GM18873 (cell line): Measurements from ENCODE around the gene MAD2L1.

ENCODE experiments used
- ATAC-seq: cut with Tn5 transposase; IDR thresholded peaks from one replicate; pipeline ENCODE4 v1.9.1; 2021; ENCODE audit warnings: mild to moderate bottlenecking, moderate library complexity, moderate number of reproducible peaks; ENCODE audit not compliant: unreplicated experiment, low FRiP score

Gene MAD2L1

GRCh38 chr4:120062663-120063195 lies 3.9 kb downstream of the MAD2L1 start:
- no peak for ATAC-seq

GRCh38 chr4:120059036-120059435 lies 7.6 kb downstream of the MAD2L1 start:
- no peak for ATAC-seq

- ATAC-seq: no peak
Measured at GRCh38 chr4:120057416-120057815, 9.2 kb downstream of the MAD2L1 start.

- ATAC-seq: no peak
Measured at GRCh38 chr4:120056246-120056645, 10.4 kb downstream of the MAD2L1 start.

- no peak for ATAC-seq
Measured at GRCh38 chr4:120055795-120056194, 10.9 kb downstream of the MAD2L1 start.

GRCh38 chr4:120055162-120055561 lies 11.5 kb downstream of the MAD2L1 start:
- no peak for ATAC-seq

GRCh38 chr4:120053911-120054310 lies 12.7 kb downstream of the MAD2L1 start:
- no peak for ATAC-seq

GRCh38 chr4:120052856-120053255 lies 13.8 kb downstream of the MAD2L1 start:
- ATAC-seq: no peak

GRCh38 chr4:120051253-120051652 lies 15.4 kb downstream of the MAD2L1 start:
- ATAC-seq: no peak

- ATAC-seq: peak; percentile 92
Measured at GRCh38 chr4:120049732-120050494, 16.7 kb downstream of the MAD2L1 start.

- no peak for ATAC-seq
Measured at GRCh38 chr4:120043828-120044227, 22.8 kb downstream of the MAD2L1 start.

- no peak for ATAC-seq
Measured at GRCh38 chr4:120037411-120037810, 29.2 kb downstream of the MAD2L1 start.

GRCh38 chr4:120034913-120035312 lies 31.7 kb downstream of the MAD2L1 start:
- no peak for ATAC-seq

GRCh38 chr4:120026853-120027252 lies 39.8 kb downstream of the MAD2L1 start:
- ATAC-seq: no peak

- no peak for ATAC-seq
Measured at GRCh38 chr4:120025516-120025915, 41.1 kb downstream of the MAD2L1 start.

- ATAC-seq: no peak
Measured at GRCh38 chr4:120018786-120019185, 47.9 kb downstream of the MAD2L1 start.

- no peak for ATAC-seq
Measured at GRCh38 chr4:120017939-120018692, 48.5 kb downstream of the MAD2L1 start.

- ATAC-seq: no peak
Measured at GRCh38 chr4:120011725-120012124, 54.9 kb downstream of the MAD2L1 start.

GRCh38 chr4:120010646-120011045 lies 56.0 kb downstream of the MAD2L1 start:
- no peak for ATAC-seq

- no peak for ATAC-seq
Measured at GRCh38 chr4:120009731-120010130, 56.9 kb downstream of the MAD2L1 start.

- ATAC-seq: no peak
Measured at GRCh38 chr4:120008957-120009356, 57.7 kb downstream of the MAD2L1 start.
